GM08714 (cell line): ENCODE measurements around the gene TSPAN12.

Experiments
- H3K4me3 ChIP-seq: fragments of 200-500 bp; sonication (Bioruptor generic); 2 replicates; pipeline ENCODE4 v1.5.1; 2014; ENCODE audit warnings: mild to moderate bottlenecking, low read length, inconsistent platforms
- ZNF274 ChIP-seq: IDR thresholded peaks from 2 replicates; pipeline ENCODE4 v1.6.1; 2012; ENCODE audit warnings: mild to moderate bottlenecking, low read depth, low read length

Gene TSPAN12

GRCh38 chr7:120775755-120776154 is 82.2 kb downstream of the TSPAN12 start:
- TF ChIP-seq ZNF274 = no peak
- no peak overlapping the region for H3K4me3 ChIP-seq

GRCh38 chr7:120774481-120774880 is 83.5 kb downstream of the TSPAN12 start:
- no peak overlapping the region for H3K4me3 ChIP-seq
- no peak for TF ChIP-seq ZNF274

GRCh38 chr7:120770206-120770605 is 87.7 kb downstream of the TSPAN12 start:
- TF ChIP-seq ZNF274 = no peak
- H3K4me3 ChIP-seq = no peak overlapping the region

DNA sequence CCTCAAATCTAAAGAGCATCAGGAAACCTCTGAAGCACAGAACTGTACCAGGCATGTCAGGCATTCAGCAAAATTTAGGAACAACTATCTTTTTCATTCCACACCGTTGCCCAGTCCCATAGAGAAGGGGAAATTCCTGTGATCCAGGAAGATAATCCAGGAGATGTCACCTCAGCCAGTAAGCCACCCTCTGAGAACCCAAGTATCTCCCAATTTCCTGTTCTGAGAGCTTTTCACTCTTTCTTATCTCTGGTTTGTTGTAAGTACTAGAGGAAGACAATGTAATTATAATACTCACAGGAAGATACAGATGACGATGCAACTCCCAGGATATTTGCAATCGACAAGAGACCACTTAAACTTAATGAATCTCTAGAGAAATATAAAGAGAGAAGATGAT is 97.1 kb downstream of the TSPAN12 start:
- no peak for TF ChIP-seq ZNF274
- H3K4me3 ChIP-seq = no peak overlapping the region

DNA sequence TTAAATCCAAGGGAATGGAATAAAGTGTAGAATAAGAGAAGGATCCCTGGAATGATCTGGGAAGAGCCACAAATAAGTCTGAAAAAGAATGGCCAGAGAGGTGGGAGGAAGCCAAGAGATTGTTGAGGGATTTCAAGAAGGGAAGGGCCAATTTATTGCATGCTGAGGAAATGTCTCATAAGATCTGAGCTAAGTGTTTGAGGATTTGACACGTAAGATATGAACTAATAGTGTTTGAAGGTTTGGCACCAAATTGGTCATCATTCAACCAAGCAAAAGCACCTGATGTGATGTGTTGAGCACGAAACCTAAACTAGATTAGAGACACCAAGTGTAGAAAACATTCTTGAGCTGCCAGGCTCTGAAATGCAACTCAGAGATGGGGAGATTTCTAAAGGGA is 97.9 kb downstream of the TSPAN12 start:
- no peak for TF ChIP-seq ZNF274
- H3K4me3 ChIP-seq = no peak overlapping the region

DNA sequence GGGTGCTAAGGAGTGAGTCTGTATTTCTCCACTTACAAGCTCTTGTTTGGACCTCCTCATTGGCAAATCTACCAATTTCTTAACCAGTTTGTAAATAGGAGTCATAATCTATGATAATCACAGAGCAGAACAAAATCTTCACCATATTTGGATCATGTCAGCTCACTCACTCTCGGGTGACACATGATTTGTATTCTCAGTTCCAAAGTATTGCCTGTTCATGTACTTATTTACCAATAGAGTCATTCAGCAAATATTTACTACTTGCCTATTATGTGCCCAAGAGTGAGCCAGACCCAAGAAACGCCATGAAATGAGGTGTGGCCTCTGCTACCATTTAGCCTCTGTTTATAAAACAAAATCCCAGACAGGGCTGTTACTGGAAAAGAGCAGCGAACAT is 114.8 kb downstream of the TSPAN12 start:
- TF ChIP-seq ZNF274 = no peak
- no peak overlapping the region for H3K4me3 ChIP-seq

DNA sequence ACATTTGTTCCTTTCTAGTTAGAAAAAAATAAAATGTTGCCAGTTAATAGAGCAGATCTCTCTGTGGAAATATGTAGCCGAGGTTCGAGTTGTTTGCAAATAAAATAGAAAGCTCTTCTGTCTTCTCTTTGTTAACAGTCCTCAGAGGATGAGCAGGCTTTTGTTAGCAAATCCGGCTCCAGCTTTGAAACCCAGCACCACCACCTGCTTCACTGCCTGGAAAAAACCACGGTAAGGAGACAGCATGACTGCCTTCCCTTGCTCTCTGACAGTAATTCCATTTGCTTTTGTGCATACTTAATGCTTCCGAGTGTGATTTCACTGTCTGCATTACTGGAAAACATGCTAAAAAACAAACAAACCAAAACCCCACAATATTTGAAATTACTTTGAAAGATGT is 115.6 kb downstream of the TSPAN12 start:
- no peak overlapping the region for H3K4me3 ChIP-seq
- TF ChIP-seq ZNF274 = no peak

DNA sequence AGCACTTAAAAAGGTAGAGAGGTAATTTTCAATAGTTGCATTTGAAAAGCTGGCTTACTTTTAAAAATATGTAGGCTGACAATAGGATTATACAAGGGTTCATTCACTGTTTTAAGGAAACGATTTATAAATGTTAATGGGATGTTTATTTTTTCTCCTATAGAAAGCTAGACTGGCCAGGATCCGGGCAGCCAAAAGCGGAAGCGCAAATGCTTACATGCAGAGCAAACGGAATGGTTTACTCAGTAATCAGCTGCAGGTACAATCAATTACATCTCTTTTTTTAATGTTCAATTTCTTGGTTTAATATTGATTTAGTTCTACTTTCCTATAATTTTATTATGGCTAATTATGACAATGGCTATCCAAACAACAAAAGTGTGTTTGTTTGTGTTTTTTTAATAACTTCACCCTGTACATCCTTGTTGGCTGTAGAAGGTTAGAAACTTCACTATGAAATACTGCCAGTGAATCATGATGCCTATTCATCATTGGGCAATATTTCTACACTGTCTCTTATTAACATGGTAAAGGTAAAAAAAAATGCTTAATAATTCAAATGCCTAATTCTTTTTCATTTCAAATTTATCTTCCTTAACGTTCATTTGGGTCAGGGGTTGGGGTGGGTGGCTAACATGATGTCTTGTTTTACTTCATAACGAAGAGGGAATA is 116.4 kb downstream of the TSPAN12 start:
- H3K4me3 ChIP-seq = no peak overlapping the region
- TF ChIP-seq ZNF274 = no peak

GRCh38 chr7:120740348-120740747 is 117.6 kb downstream of the TSPAN12 start:
- TF ChIP-seq ZNF274 = no peak
- H3K4me3 ChIP-seq = no peak overlapping the region

DNA sequence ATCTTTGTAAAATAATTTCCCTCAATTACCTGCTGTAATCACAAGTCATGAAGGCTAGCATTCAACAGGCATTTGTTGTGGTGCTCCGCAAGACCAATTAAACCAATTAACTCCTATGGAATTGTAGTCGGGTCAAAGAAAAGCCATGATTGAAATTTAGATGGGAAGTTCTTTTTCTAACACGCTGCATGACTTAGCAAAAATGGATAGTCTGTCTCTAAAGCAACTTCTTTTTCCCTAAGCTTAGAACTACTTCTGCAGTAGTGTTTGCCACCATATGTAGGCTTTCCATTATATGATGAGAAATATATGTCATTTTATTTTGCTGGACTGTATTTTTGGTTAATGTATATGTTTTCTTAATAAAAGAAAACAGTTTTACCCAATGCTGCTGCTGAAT is 119.1 kb downstream of the TSPAN12 start:
- H3K4me3 ChIP-seq = no peak overlapping the region
- no peak for TF ChIP-seq ZNF274
